ENCODE data around the gene TESK2. TPM values are rescaled to one million over a fixed set of nuclear protein-coding genes. Genes with fewer than 3 reads are reported as not detected.
"Not testable (repeated sequence)": the region's sequence is repeated elsewhere in the genome, so short reads cannot be mapped to it uniquely, and the experiment has no call there.

TESK2 gene, protein sequence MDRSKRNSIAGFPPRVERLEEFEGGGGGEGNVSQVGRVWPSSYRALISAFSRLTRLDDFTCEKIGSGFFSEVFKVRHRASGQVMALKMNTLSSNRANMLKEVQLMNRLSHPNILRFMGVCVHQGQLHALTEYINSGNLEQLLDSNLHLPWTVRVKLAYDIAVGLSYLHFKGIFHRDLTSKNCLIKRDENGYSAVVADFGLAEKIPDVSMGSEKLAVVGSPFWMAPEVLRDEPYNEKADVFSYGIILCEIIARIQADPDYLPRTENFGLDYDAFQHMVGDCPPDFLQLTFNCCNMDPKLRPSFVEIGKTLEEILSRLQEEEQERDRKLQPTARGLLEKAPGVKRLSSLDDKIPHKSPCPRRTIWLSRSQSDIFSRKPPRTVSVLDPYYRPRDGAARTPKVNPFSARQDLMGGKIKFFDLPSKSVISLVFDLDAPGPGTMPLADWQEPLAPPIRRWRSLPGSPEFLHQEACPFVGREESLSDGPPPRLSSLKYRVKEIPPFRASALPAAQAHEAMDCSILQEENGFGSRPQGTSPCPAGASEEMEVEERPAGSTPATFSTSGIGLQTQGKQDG
- 0.22 and 0.51 TPM in 2 replicates for total RNA-seq (2012; rRNA removed)

DNA sequence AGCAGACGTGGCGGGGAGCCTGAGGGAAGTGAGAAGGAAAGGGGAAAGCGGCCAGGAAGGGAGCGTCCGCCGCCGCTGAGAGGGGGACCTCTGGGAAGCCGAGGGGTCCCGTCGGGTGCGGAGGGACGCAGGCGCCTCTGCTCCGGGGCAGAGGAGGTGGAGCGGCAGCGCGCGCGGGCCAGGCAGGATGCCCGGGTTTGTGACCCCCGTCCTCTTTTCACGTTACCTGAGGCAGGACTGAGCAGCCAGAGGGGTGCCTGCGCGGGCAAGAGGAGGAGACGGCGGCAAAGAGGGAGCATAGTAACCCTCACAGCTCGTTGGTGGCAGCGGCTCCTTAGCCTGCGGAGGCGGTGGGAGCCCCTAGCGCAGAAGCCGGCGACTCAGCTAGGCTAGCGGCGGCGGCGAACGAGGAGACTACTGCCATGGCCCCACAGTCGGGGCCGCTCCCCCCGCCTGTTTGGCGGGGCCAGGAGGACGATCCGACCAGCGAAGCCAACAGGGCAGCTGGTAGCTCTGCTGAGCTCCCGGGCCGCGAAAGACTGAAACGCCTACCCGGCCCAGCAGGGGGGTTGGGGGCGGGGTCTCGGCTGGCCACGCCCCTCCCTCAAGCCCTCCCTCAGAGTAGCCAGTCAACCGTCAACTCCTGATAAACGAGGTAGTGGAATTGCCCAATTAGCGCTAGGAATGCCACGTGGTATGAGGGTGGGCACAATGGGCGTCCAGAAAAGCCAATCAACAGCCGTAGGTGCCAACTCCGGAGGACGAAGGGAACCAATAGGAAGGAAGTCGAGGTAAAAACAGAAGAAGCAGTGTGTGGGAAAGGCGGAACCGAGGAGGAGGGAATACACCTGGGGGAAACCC lies at the start of gene TESK2:
Gene TESK2 (minus strand): TSS at position 538 of the 861 bp plus-strand sequence. CDS start 33,378 bp downstream, outside the sequence.
- peak within 1 kb of the TSS; percentile 94 for H3K4me2 ChIP-seq (ENCODE audit: low read length)
- H3K36me3 ChIP-seq (ENCODE audit: insufficient read depth, low read length): no peaks in the 10 kb centered on the region
- no peaks in the 10 kb centered on the region for H3K27me3 ChIP-seq (ENCODE audit: control insufficient read depth, insufficient read depth, low read length)
- H3K4me1 ChIP-seq (ENCODE audit: control insufficient read depth, insufficient read depth, low read length): no peaks in the 10 kb centered on the region
- H3K9me3 ChIP-seq (replicated peaks; ENCODE audit: low read length): no peaks in the 10 kb centered on the region
- peak within 1 kb of the TSS; percentile 75 for H3K9ac ChIP-seq (ENCODE audit: low read depth, low read length)
- H3K4me3 ChIP-seq (ENCODE audit: low read length): peak within 1 kb of the TSS; percentile 80

DNA sequence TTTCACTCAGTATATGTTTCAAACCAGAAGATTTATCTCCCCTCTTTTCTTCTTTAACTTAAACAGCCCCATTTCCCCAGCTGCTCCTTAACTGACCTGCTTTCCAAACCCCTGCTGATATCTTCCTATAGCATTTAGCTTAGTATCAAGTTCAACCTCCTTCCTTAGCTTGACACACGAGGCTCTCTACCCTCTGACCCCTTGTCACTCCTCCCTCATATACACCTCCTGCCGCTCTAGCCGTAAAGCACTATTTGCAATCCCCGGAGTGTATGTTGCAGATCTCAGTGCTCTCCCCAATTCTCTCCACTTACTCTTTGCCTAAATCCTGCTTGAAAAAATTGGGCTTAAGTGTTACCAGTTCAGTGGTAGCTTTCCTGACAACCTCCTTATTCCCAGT lies 45.9 kb upstream of the TESK2 start:
- no peak overlapping the region for H3K9ac ChIP-seq (ENCODE audit: low read depth, low read length)
- no peaks in the 10 kb centered on the region for H3K27me3 ChIP-seq (ENCODE audit: control insufficient read depth, insufficient read depth, low read length)
- H3K4me3 ChIP-seq (ENCODE audit: low read length): no peak overlapping the region
- H3K4me2 ChIP-seq (ENCODE audit: low read length): no peak overlapping the region
- H3K4me1 ChIP-seq (ENCODE audit: control insufficient read depth, insufficient read depth, low read length): no peaks in the 10 kb centered on the region
- H3K36me3 ChIP-seq (ENCODE audit: insufficient read depth, low read length): no peaks in the 10 kb centered on the region
- H3K9me3 ChIP-seq (replicated peaks; ENCODE audit: low read length): no peaks in the 10 kb centered on the region

DNA sequence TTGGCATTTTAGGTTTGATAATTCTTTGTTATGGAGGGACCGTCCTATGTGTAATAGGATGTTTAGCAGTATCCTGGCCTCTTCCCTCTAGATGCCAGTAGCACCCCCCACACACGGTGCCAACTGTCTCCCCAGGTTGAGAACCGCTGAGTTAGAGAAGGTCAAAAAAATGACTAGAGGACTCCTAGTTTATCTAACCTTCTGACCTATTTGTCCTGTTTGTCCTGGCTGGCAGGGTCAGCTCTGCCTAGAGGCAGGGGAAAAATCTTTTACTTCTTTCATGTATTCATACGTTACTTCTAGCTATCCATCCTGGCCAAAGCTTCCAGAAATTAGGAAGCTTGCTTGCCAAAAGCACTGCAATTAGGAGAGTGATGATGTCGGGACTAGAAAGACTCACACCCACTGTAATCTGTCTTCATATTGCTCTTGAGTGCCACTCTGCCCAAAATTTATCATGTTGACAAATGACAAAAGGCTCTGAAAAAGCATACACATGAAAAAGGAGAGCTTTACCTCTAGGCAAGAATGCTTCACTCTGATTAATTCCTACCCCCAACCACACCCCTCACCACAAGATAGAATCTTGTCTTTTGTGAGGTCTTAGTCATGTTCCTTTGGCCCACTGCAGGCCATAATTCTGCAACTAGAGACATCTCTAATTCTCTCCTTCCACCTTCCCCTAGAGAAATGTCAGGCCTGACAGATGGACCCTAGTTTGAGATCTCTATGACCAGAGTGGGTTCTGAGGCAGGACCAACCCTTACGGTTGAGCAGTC lies 45.2 kb upstream of the TESK2 start:
- H3K36me3 ChIP-seq (ENCODE audit: insufficient read depth, low read length): no peaks in the 10 kb centered on the region
- H3K9me3 ChIP-seq (replicated peaks; ENCODE audit: low read length): no peaks in the 10 kb centered on the region
- no peaks in the 10 kb centered on the region for H3K27me3 ChIP-seq (ENCODE audit: control insufficient read depth, insufficient read depth, low read length)
- H3K4me3 ChIP-seq (ENCODE audit: low read length): no peak overlapping the region
- H3K9ac ChIP-seq (ENCODE audit: low read depth, low read length): no peak overlapping the region
- H3K4me1 ChIP-seq (ENCODE audit: control insufficient read depth, insufficient read depth, low read length): no peaks in the 10 kb centered on the region
- no peak overlapping the region for H3K4me2 ChIP-seq (ENCODE audit: low read length)

DNA sequence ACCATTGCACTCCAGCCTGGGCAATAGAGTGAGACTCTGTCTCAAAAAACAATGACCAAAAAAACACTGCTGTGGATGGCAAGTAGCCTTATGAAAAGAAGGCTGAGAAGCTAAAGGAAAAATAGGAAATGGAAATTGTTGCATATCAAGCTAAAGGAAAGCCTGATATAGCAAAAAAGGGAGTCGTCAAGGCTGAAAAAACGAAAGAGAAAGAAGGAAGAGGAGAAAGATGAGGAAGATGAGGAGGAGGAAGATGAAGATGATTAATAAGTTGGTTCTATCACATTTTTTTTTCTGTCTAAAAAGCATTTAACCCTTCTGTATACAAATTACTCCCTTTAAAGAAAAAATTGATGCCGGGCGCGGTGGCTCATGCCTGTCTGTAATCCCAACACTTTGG lies 40.9 kb upstream of the TESK2 start:
- Histone ChIP-seq H3K4me1 (ENCODE audit: control insufficient read depth, insufficient read depth, low read length) (no peaks in the 10 kb centered on the region), H3K9me3 (replicated peaks; ENCODE audit: low read length) (no peaks in the 10 kb centered on the region), H3K9ac (ENCODE audit: low read depth, low read length) (no peak overlapping the region), H3K27me3 (ENCODE audit: control insufficient read depth, insufficient read depth, low read length) (no peaks in the 10 kb centered on the region), H3K4me2 (ENCODE audit: low read length) (no peak overlapping the region), H3K4me3 (ENCODE audit: low read length) (no peak overlapping the region), H3K36me3 (ENCODE audit: insufficient read depth, low read length) (no peaks in the 10 kb centered on the region)

DNA sequence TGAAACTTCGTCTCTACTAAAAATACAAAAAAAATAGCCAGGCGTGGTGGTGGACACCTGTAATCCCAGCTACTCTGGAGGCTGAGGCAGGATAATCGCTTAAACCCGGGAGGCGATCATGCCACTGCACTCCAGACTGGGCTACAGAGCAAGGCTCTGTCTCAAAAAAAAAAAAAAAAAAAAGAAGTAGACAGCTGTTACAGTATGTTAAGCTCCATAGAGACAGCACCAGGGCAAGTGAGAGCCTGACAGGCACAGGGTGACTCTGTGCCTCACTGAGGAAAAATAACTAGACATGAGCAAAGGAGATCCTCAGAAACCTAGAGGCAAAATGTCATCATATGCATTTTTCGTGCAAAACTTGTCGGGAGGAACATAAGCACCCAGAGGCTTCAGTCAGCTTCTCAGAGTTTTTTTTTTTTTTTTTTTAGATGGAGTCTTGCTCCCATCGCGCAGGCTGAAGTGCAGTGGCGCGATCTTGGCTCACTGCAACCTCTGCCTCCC lies 39.7 kb upstream of the TESK2 start:
- Histone ChIP-seq H3K9ac (ENCODE audit: low read depth, low read length) (no peak overlapping the region), H3K27me3 (ENCODE audit: control insufficient read depth, insufficient read depth, low read length) (no peaks in the 10 kb centered on the region), H3K4me3 (ENCODE audit: low read length) (no peak overlapping the region), H3K36me3 (ENCODE audit: insufficient read depth, low read length) (no peaks in the 10 kb centered on the region), H3K4me1 (ENCODE audit: control insufficient read depth, insufficient read depth, low read length) (no peaks in the 10 kb centered on the region), H3K4me2 (ENCODE audit: low read length) (no peak overlapping the region), H3K9me3 (replicated peaks; ENCODE audit: low read length) (no peaks in the 10 kb centered on the region)

DNA sequence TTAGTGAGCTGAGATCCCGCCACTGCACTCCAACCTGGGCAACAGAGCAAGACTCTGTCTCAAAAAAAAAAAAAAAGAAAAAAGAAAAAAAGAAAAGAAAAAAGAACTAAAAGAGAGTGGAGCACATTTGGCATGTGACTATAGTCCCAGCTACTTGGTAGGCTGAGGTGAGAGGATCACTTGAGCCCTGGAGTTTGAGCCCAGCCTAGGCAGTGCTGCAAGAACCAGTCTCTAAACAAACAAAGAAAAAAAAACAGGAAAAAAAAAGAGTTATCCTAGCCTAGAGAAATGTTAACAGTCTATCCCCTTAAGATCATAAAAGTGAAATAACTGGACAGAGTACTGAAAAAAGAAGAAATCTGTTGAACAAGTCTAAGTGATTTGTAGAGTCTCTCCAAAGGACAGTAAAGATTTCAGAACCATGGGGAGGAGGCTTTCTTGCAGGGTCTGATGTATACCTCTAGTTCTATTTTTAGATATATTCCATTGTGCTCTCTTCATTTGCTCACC lies 35.2 kb upstream of the TESK2 start:
- H3K9me3 ChIP-seq (replicated peaks; ENCODE audit: low read length): no peaks in the 10 kb centered on the region
- no peaks in the 10 kb centered on the region for H3K36me3 ChIP-seq (ENCODE audit: insufficient read depth, low read length)
- H3K4me2 ChIP-seq (ENCODE audit: low read length): no peak overlapping the region
- no peak overlapping the region for H3K4me3 ChIP-seq (ENCODE audit: low read length)
- no peak overlapping the region for H3K9ac ChIP-seq (ENCODE audit: low read depth, low read length)
- H3K4me1 ChIP-seq (ENCODE audit: control insufficient read depth, insufficient read depth, low read length): peaks cover 11% of the 10 kb centered on the region
- H3K27me3 ChIP-seq (ENCODE audit: control insufficient read depth, insufficient read depth, low read length): no peaks in the 10 kb centered on the region

DNA sequence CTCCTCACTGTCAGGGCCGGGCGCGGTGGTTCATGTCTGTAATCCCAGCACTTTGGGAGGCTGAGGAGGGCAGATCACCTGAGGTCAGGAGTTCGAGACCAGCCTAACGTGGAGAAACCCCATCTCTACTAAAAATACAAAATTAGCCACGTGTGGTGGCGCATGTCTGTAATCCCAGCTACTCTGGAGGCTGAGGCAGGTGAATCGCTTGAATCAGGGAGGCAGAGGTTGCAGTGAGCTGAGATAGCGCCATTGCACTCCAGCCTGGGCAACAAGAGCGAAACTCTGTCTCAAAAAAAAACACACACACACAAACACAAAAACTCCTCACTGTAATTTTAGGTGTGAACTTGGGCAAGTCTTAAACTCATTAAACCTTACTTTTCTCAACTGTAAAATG lies 33.0 kb upstream of the TESK2 start:
- not testable (repeated sequence) for H3K4me2 ChIP-seq (ENCODE audit: low read length); H3K27me3 ChIP-seq (ENCODE audit: control insufficient read depth, insufficient read depth, low read length)

DNA sequence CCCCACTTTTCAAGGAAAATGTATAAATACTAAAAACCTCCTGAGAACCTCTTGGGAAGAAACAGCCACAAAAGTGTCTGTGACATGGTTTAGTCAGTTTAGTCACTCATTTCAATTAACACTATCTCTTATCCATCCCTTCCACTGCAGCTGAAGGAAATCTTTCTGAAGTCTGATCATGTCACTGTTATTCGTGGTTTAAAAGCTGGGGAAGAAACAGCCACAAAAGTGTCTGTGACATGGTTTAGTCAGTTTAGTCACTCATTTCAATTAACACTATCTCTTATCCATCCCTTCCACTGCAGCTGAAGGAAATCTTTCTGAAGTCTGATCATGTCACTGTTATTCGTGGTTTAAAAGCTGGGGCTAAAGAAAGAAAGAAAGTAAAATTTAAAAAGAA lies 32.6 kb upstream of the TESK2 start:
- not testable (repeated sequence) for H3K36me3 ChIP-seq (ENCODE audit: insufficient read depth, low read length); H3K9ac ChIP-seq (ENCODE audit: low read depth, low read length); H3K4me2 ChIP-seq (ENCODE audit: low read length); H3K9me3 ChIP-seq (replicated peaks; ENCODE audit: low read length); H3K4me3 ChIP-seq (ENCODE audit: low read length); H3K27me3 ChIP-seq (ENCODE audit: control insufficient read depth, insufficient read depth, low read length)
- H3K4me1 ChIP-seq (ENCODE audit: control insufficient read depth, insufficient read depth, low read length): peaks cover 23% of the 10 kb centered on the region

More for the DNA sequence above, 33.0 kb upstream of the TESK2 start:
- not testable (repeated sequence) for H3K9me3 ChIP-seq (replicated peaks; ENCODE audit: low read length); H3K36me3 ChIP-seq (ENCODE audit: insufficient read depth, low read length); H3K9ac ChIP-seq (ENCODE audit: low read depth, low read length); H3K4me3 ChIP-seq (ENCODE audit: low read length)
- H3K4me1 ChIP-seq (ENCODE audit: control insufficient read depth, insufficient read depth, low read length): peaks cover 19% of the 10 kb centered on the region

DNA sequence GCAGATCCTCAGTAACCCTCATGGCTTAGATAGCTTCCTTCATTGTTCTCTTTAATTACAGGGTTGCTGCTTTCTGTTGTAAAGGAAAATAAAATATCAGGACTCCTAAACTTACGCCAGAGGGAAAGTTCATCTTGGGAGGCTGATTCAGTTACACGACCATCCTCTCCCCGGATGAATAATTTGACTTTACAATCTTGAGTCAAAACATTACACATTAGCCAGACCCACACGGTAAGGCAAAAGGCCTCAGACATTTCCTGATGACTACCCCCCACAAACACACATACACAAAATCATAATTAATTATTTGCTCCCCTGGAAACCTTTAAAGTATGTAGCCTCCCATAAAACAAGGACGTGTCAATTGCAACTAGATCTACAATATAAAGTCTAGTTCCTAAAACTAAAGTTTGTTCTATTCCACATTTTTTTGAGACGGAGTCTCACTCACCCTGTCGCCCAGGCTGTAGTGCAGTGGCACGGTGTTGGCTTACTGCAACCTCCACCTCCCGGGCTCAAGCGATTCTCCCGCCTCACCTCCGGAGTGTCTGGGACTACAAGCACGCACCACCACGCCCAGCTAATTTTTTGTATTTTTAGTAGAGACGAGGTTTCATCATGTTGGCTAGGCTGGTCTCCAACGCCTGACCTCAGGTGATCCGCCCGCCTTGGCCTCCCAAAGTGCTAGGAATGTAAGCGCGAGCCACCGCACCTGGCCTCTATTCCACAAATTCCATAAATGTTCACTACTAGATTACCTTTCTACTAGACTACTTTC lies 31.6 kb upstream of the TESK2 start:
- Histone ChIP-seq H3K4me2 (ENCODE audit: low read length) (peak overlapping the region; percentile 84), H3K27me3 (ENCODE audit: control insufficient read depth, insufficient read depth, low read length) (no peaks in the 10 kb centered on the region), H3K4me1 (ENCODE audit: control insufficient read depth, insufficient read depth, low read length) (peaks cover 24% of the 10 kb centered on the region), H3K9ac (ENCODE audit: low read depth, low read length) (peak overlapping the region; percentile 97), H3K9me3 (replicated peaks; ENCODE audit: low read length) (no peaks in the 10 kb centered on the region), H3K36me3 (ENCODE audit: insufficient read depth, low read length) (peaks cover 4% of the 10 kb centered on the region), H3K4me3 (ENCODE audit: low read length) (peak overlapping the region; percentile 97)
